IPS DF 6.9 (cell line): ENCODE measurements around the gene MEAK7.

Source experiments
- DNase-seq: peaks from one replicate; pipeline ENCODE4 v3.0.0-alpha.2; 2013; ENCODE audit warnings: low read depth, low spot score
- H3K27ac ChIP-seq: one replicate; pipeline ENCODE4 v1.5.1; 2013; ENCODE audit warnings: low read length, control low read depth
- H3K27me3 ChIP-seq: 2 replicates; pipeline ENCODE4 v1.6.1; 2013; ENCODE audit warnings: mild to moderate bottlenecking, low read length; ENCODE audit not compliant: control insufficient read depth, insufficient read depth
- H3K36me3 ChIP-seq: 2 replicates; pipeline ENCODE4 v1.6.1; 2013; ENCODE audit warnings: low read length; ENCODE audit not compliant: control insufficient read depth, insufficient read depth
- H3K4me1 ChIP-seq: 2 replicates; pipeline ENCODE4 v1.6.1; 2013; ENCODE audit warnings: low read length; ENCODE audit not compliant: control insufficient read depth, insufficient read depth
- H3K4me3 ChIP-seq: 2 replicates; pipeline ENCODE4 v1.5.1; 2013; ENCODE audit warnings: mild to moderate bottlenecking, low read length
- H3K9me3 ChIP-seq: 2 replicates; pipeline ENCODE4 v1.6.1; 2013; ENCODE audit warnings: low read length, inconsistent platforms; ENCODE audit not compliant: control insufficient read depth, insufficient read depth
- WGBS: extraction: QIAGEN DNeasy Blood & Tissue Kit; methylation state at CpG from one replicate; pipeline ENCODE4 v1.1.7; 2013; ENCODE audit warnings: mixed read lengths, missing lambda C conversion rate; ENCODE audit not compliant: insufficient read length, insufficient coverage; 5-methylcytosine and 5-hydroxymethylcytosine counted together

MEAK7 gene

GRCh38 chr16:84504420-84505248 lies at the start of gene MEAK7:
Gene MEAK7, minus strand, starts transcription at chr16:84504659. Its CDS starts 6,573 bp downstream, at chr16:84498086.
- peak within 1 kb of the TSS; percentile 83 for H3K4me3 ChIP-seq
- no peaks in the 10 kb centered on the region for H3K27me3 ChIP-seq
- H3K4me1 ChIP-seq: peaks cover 5% of the 10 kb centered on the region
- H3K36me3 ChIP-seq: no peaks in the 10 kb centered on the region
- WGBS: no CpG with 5 or more reads among the region's 45 CpGs
- H3K9me3 ChIP-seq: no peaks in the 10 kb centered on the region
- DNase-seq: peak; percentile 89
- H3K27ac ChIP-seq: no peak within 1 kb of the TSS

- H3K27ac ChIP-seq: no peak overlapping the region
- WGBS: no CpG with 5 or more reads among the region's 11 CpGs
- H3K27me3 ChIP-seq: no peaks in the 10 kb centered on the region
- no peak overlapping the region for H3K4me3 ChIP-seq
- peaks cover 9% of the 10 kb centered on the region for H3K4me1 ChIP-seq
- no peak for DNase-seq
- H3K9me3 ChIP-seq: no peaks in the 10 kb centered on the region
- no peaks in the 10 kb centered on the region for H3K36me3 ChIP-seq
Observed at GRCh38 chr16:84553873-84554399, 49.5 kb upstream of the MEAK7 start.

- no CpG with 5 or more reads among the region's 4 CpGs for WGBS
- Histone ChIP-seq H3K4me3 (no peak overlapping the region), H3K36me3 (no peaks in the 10 kb centered on the region), H3K4me1 (peaks cover 11% of the 10 kb centered on the region), H3K27me3 (no peaks in the 10 kb centered on the region), H3K9me3 (no peaks in the 10 kb centered on the region), H3K27ac (no peak overlapping the region)
- no peak for DNase-seq
Observed at GRCh38 chr16:84552135-84552534, 47.7 kb upstream of the MEAK7 start.

- Histone ChIP-seq H3K9me3 (no peaks in the 10 kb centered on the region), H3K36me3 (no peaks in the 10 kb centered on the region), H3K4me1 (peaks cover 4% of the 10 kb centered on the region), H3K4me3 (no peak overlapping the region), H3K27ac (no peak overlapping the region), H3K27me3 (no peaks in the 10 kb centered on the region)
- no CpG with 5 or more reads among the region's 4 CpGs for WGBS
- DNase-seq: no peak
Observed at GRCh38 chr16:84550096-84550495, 45.6 kb upstream of the MEAK7 start.

GRCh38 chr16:84548971-84549844 lies 44.7 kb upstream of the MEAK7 start:
- no peaks in the 10 kb centered on the region for H3K27me3 ChIP-seq
- WGBS: no CpG with 5 or more reads among the region's 25 CpGs
- no peaks in the 10 kb centered on the region for H3K9me3 ChIP-seq
- H3K36me3 ChIP-seq: no peaks in the 10 kb centered on the region
- H3K4me3 ChIP-seq: no peak overlapping the region; the same call in 1 of the 2 replicates
- no peak overlapping the region for H3K27ac ChIP-seq
- DNase-seq: no peak
- H3K4me1 ChIP-seq: peaks cover 4% of the 10 kb centered on the region

- Histone ChIP-seq H3K4me3 (no peak overlapping the region), H3K27me3 (no peaks in the 10 kb centered on the region), H3K4me1 (peaks cover 4% of the 10 kb centered on the region), H3K36me3 (no peaks in the 10 kb centered on the region), H3K27ac (no peak overlapping the region), H3K9me3 (no peaks in the 10 kb centered on the region)
- DNase-seq: no peak
- no CpG with 5 or more reads among the region's 8 CpGs for WGBS
Observed at GRCh38 chr16:84548508-84548907, 44.0 kb upstream of the MEAK7 start.

- WGBS: no CpG with 5 or more reads among the region's 12 CpGs
- H3K27ac ChIP-seq: no peak overlapping the region
- no peaks in the 10 kb centered on the region for H3K36me3 ChIP-seq
- no peak for DNase-seq
- no peak overlapping the region for H3K4me3 ChIP-seq
- H3K9me3 ChIP-seq: no peaks in the 10 kb centered on the region
- H3K27me3 ChIP-seq: no peaks in the 10 kb centered on the region
- peaks cover 4% of the 10 kb centered on the region for H3K4me1 ChIP-seq
Observed at GRCh38 chr16:84547546-84548061, 43.1 kb upstream of the MEAK7 start.

- H3K36me3 ChIP-seq: no peaks in the 10 kb centered on the region
- WGBS: no CpG with 5 or more reads among the region's 22 CpGs
- H3K27me3 ChIP-seq: no peaks in the 10 kb centered on the region
- no peak overlapping the region for H3K4me3 ChIP-seq
- DNase-seq: no peak
- H3K27ac ChIP-seq: no peak overlapping the region
- H3K9me3 ChIP-seq: no peaks in the 10 kb centered on the region
- H3K4me1 ChIP-seq: peaks cover 4% of the 10 kb centered on the region
Observed at GRCh38 chr16:84546669-84547545, 42.4 kb upstream of the MEAK7 start.

GRCh38 chr16:84545114-84545737 lies 40.8 kb upstream of the MEAK7 start:
- no CpG with 5 or more reads among the region's 12 CpGs for WGBS
- Histone ChIP-seq H3K9me3 (no peaks in the 10 kb centered on the region), H3K27ac (no peak overlapping the region), H3K27me3 (no peaks in the 10 kb centered on the region), H3K36me3 (no peaks in the 10 kb centered on the region), H3K4me3 (no peak overlapping the region), H3K4me1 (peaks cover 4% of the 10 kb centered on the region)
- DNase-seq: no peak
